Measurements from ENCODE around the gene OR8S1. TPM values are rescaled to one million over a fixed set of nuclear protein-coding genes. Genes with fewer than 3 reads are reported as not detected.

The OR8S1 gene
- total RNA-seq, 1 experiment from 2014 or later, result not detected

GRCh38 chr12:48482930-48483329 lies 42.5 kb upstream of the OR8S1 start:
- no peaks in the 10 kb centered on the region for H3K27me3 ChIP-seq (ENCODE audit: insufficient read depth, low read length)
- no peak overlapping the region for H3K4me3 ChIP-seq (replicated peaks in 1 of 2; ENCODE audit: low read depth in 1 of 2, low read length in 2 of 2)
- no peak for ATAC-seq
- H3K79me2 ChIP-seq (ENCODE audit: insufficient read depth, low read length), result no peaks in the 10 kb centered on the region
- H3K4me2 ChIP-seq (ENCODE audit: low read length), result no peak overlapping the region
- no peak for DNase-seq (ENCODE audit: low read depth, low spot score)
- H3K27ac ChIP-seq (ENCODE audit: low read depth, low read length), result no peak overlapping the region
- H2AFZ ChIP-seq (ENCODE audit: low read depth, low read length, poor library complexity, severe bottlenecking), result no peak overlapping the region
- H3K9me2 ChIP-seq (ENCODE audit: insufficient read depth), result no peaks in the 10 kb centered on the region
- H4K20me1 ChIP-seq (ENCODE audit: insufficient read depth), result no peaks in the 10 kb centered on the region
- ChIA-PET RAD21 (ENCODE audit: low non-redundant PET in 1 of 2, low total read pairs in 2 of 2, uncharacterized antibody in 2 of 2, unreplicated experiment in 2 of 2) (no interaction called here), POLR2A (no interaction called here), CTCF (no interaction called here)
- H3K9ac ChIP-seq (ENCODE audit: low read length), result no peak overlapping the region
- no peaks in the 10 kb centered on the region for H3K36me3 ChIP-seq (ENCODE audit: control insufficient read depth in 1 of 2, insufficient read depth in 2 of 2, low read length in 2 of 2)
- TF ChIP-seq ELF1 (IDR thresholded peaks at IDR 0.05; ENCODE audit: borderline replicate concordance, low read depth), result no peak
- no peak for TF ChIP-seq POLR2A (IDR thresholded peaks at IDR 0.05; ENCODE audit: borderline replicate concordance, extremely low read depth, insufficient read depth, insufficient read length)
- TF ChIP-seq CTCF (IDR thresholded peaks at IDR 0.05 in 2 of 3, conservative IDR thresholded peaks at IDR 0.05 in 1 of 3; ENCODE audit: borderline replicate concordance in 1 of 3, insufficient read depth in 1 of 3, low read depth in 2 of 3, low read length in 2 of 3), result no peak
- no peak for TF ChIP-seq REST (IDR thresholded peaks at IDR 0.05; ENCODE audit: low read depth)
- TF ChIP-seq ATF3 (IDR thresholded peaks at IDR 0.05), result no peak
- no peak for TF ChIP-seq TCF7L2 (IDR thresholded peaks at IDR 0.05; ENCODE audit: borderline replicate concordance, extremely low read depth, insufficient read depth, insufficient read length)
- no peak for TF ChIP-seq CBX3 (IDR thresholded peaks at IDR 0.05; ENCODE audit: low read depth)
- no peak for TF ChIP-seq ZFX (IDR thresholded peaks at IDR 0.05)
- no peak for TF ChIP-seq EGR1 (IDR thresholded peaks at IDR 0.05; ENCODE audit: low read depth)
- intact Hi-C loops (cut with micrococcal nuclease), result no loop called here
- H3K9me3 ChIP-seq (ENCODE audit: control insufficient read depth in 1 of 2, insufficient read depth in 1 of 2, low read depth in 1 of 2, low read length in 2 of 2), result no peaks in the 10 kb centered on the region
- H3K4me1 ChIP-seq (ENCODE audit: control insufficient read depth in 1 of 2, insufficient read depth in 2 of 2, low read length in 2 of 2), result no peaks in the 10 kb centered on the region
- BruUV-seq (replicated peaks), result no TSS peak

Measured in HCT116 (cell line).